Activated naive CD4-positive, alpha-beta T cell treated with anti-CD3 and anti-CD28 coated beads, Interleukin-2, amount 50 U/mL, for 16 hours (primary cell): Measurements from ENCODE around the gene ALG9.

Experiments used
- DNase-seq: peaks from one replicate; pipeline ENCODE4 v3.0.0-alpha.2; 2020

The ALG9 gene

GRCh38 chr11:111762981-111763643 lies 108.3 kb downstream of the ALG9 start:
- DNase-seq, result no peak

- no peak for DNase-seq
Measured at GRCh38 chr11:111762526-111762925, 108.9 kb downstream of the ALG9 start.

GRCh38 chr11:111761036-111761435 lies 110.3 kb downstream of the ALG9 start:
- no peak for DNase-seq

- no peak for DNase-seq
Measured at GRCh38 chr11:111759778-111760407, 111.5 kb downstream of the ALG9 start.

- no peak for DNase-seq
Measured at GRCh38 chr11:111759376-111759775, 112.0 kb downstream of the ALG9 start.

GRCh38 chr11:111756097-111756496 lies 115.3 kb downstream of the ALG9 start:
- no peak for DNase-seq

- DNase-seq, result no peak
Measured at GRCh38 chr11:111749646-111750045, 121.7 kb downstream of the ALG9 start.

GRCh38 chr11:111748035-111748804 lies 123.2 kb downstream of the ALG9 start:
- DNase-seq, result no peak

- DNase-seq, result no peak
Measured at GRCh38 chr11:111745719-111746504, 125.5 kb downstream of the ALG9 start.

GRCh38 chr11:111743700-111744099 lies 127.7 kb downstream of the ALG9 start:
- DNase-seq, result no peak

GRCh38 chr11:111741751-111742150 lies 129.6 kb downstream of the ALG9 start:
- DNase-seq, result no peak

GRCh38 chr11:111739299-111739698 lies 132.1 kb downstream of the ALG9 start:
- no peak for DNase-seq

GRCh38 chr11:111737444-111738210 lies 133.8 kb downstream of the ALG9 start:
- DNase-seq, result no peak

- no peak for DNase-seq
Measured at GRCh38 chr11:111736621-111737443, 134.5 kb downstream of the ALG9 start.
